ENCODE measurements around the gene SCAI.
"Not testable (repeated sequence)": the region's sequence is repeated elsewhere in the genome, so short reads cannot be mapped to it uniquely, and the experiment has no call there.

Gene SCAI

GRCh38 chr9:124947727-124948391 is 195.5 kb downstream of the SCAI start:
- DNase-seq (ENCODE audit: low spot score) = no peak

DNA sequence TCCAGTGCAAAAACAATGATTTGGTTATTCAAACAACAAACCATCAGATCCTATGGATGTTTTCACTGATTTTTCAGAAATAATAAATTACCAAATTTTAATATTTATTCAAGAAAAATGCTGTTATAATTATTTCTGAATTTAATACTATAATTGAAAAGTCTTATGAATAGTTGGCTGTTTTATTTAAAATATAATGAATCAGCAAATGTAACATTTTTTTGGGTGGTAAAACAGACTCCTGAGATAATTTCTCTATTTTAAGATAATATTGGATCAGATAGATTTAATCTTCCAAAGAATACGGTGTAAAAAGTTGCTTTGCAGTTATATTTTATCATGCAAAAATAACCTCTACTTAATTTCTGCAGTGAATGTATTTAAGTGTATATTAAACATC is 197.2 kb downstream of the SCAI start:
- no peak for DNase-seq (ENCODE audit: low spot score)

- peak; percentile 28 for DNase-seq (ENCODE audit: low spot score)
Observed at GRCh38 chr9:124941679-124942561, 201.4 kb downstream of the SCAI start.

DNA sequence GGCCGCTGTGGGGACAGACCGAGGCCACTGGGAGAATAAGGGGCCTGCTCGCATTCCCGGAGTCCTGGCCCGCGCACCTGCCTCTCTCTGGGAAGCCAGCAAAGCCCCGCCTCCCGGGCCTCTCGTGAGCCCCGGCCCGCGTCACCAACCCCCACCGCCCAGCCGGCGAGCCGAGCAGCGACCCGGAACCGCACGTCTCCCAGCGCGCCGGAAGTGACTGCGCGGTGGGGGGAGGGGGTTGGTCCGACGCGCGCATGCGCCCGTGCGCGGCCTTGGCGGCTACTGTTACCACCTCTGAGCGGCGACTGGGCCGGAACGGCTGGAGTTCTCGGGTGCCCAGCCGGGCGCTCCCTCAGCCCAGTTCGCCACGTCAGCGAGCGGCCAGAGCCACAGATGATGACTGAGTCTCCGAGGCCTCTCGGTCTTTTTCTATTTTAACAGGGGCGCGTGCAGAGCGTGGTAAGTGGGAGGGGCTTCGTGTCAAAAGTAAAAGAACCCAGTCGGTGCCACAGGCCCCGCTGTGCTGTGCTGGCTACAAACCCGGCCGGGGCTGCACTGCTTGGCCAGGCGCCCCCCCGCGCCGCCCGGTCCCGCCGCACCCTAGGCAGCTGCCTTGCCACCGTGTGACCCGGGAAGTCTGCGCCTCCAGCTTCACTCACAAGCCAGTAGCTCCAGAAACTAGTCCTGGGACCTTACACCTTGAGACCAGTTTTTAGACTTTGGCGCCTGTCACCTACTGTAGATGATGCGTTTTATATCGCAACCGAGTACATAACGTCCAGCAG is 202.2 kb downstream of the SCAI start, which contains the start of gene GOLGA1:
GOLGA1 (minus strand) TSS at position 190 of the 785 bp plus-strand sequence. CDS start 2,372 bp downstream, outside the sequence.
- peak; percentile 91 for DNase-seq (ENCODE audit: low spot score)

DNA sequence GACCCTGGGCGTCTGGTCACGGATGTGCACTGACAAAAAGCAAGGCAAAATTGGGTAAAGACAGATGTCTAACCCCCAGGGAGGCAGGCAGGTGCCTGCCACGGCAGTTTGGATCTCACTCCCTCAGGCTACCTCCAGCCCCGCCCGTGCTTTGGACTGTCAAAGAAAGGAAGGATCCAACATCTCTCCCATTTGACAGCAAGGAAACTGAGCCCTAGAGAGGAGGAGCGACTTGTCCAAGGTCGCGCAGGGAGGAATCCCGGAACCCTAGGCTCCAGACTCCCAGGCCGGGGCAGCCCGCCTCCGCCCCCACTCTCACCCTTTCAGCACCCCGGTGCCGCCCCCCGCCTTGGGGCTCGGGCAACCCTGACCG is 202.8 kb downstream of the SCAI start:
- no peak for DNase-seq (ENCODE audit: low spot score)

GRCh38 chr9:124939944-124940343 is 203.4 kb downstream of the SCAI start:
- DNase-seq (ENCODE audit: low spot score) = no peak

DNA sequence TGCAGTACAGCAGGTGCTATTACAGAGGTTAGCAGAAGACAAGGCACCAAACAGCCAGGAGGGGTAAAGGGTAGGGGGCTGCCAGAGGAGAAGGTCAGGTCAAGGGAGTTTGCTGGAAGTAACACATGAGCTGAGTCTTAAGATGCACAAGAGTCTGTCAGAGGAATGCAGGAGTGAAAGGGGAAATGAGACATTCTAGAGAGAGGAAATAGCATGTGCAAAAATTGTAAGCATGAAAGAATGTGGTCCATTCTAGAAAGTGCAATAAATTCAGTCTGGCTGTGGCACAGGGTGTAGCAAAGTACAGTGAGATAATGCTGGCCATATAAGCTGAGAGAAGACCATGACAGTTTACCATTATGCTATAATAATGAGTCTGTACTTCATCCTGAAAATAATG is 209.0 kb downstream of the SCAI start:
- no peak for DNase-seq (ENCODE audit: low spot score)

- DNase-seq (ENCODE audit: low spot score) = no peak
Observed at GRCh38 chr9:124932333-124932732, 211.0 kb downstream of the SCAI start.

DNA sequence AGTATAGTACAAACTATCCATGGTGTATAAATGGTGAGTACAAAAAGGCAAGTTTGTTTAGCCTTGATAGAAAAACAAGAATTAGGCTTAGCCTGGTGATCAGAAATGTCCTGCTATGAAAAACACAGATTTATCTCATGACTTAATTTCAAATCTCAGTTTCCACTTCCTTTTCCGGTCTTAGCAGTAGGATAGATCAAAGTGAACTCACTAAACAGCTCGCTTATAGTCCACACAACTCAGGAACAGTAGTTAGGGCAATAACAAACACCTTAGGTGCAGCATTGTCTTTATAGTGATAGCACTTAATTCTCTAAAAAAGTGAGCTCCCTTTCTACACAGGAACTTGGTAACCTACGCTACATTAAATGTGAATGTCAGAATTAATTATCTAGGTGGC is 213.9 kb downstream of the SCAI start:
- DNase-seq (ENCODE audit: low spot score) = no peak

DNA sequence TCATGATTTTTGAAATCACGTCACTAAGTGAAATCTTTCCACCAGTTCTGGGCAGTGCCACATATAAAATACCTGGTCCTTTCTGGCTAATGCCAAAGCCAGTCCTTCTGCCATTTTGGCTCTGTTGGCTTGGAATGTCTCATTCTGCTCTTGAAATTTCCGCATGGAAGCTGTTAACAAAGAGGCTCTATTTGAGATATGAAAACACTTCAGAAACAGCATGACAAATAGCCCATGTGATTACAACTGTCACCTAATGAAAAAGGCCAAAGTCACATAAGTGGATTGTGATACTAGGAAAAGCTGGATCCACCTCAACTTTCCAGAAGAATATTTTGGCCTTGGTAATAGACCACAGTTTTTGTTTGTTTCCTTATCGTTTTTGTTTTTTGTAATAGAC is 215.2 kb downstream of the SCAI start:
- DNase-seq (ENCODE audit: low spot score) = no peak

- not testable (repeated sequence) for DNase-seq (ENCODE audit: low spot score)
Observed at GRCh38 chr9:124920394-124920793, 222.9 kb downstream of the SCAI start.

GRCh38 chr9:124914753-124915405 is 228.4 kb downstream of the SCAI start:
- no peak for DNase-seq (ENCODE audit: low spot score)

DNA sequence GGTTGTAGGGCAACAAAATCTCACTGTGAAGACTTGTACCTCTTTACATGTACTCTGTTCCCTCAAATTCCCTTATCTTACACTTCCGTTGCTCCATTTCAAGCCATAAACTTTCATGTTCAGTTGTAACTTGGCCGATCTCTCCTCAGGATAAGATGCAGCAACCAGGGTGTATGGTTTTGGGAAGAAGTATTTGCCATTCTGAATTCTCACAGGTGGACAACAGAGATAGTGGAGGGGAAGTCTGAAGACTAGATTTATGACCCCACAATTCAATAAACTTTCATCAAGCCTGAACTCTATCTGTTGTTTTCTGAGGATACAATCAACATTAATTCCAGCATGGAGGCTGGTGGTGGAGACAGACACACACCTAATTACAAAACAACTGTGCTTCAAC is 229.9 kb downstream of the SCAI start:
- DNase-seq (ENCODE audit: low spot score) = no peak

- DNase-seq (ENCODE audit: low spot score) = no peak
Observed at GRCh38 chr9:124911766-124912165, 231.6 kb downstream of the SCAI start.

DNA sequence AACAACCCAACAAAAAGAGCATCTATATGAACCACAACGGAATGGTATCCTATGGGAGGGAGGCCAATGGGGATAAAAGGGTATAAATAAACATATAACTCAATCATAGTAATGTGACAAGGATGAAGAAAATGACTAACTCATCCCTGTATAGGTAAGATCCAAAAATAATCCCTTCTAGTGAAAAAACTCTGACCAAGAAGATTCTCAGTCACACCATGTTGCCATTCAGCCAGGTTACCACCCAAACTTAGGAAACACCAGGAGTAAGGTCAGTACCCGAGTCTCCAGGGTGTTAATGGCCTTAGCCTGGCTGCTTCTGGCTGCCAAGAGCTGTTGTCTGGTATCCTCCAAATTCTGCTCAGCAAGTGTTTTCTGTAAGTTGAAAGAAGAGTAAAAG is 235.2 kb downstream of the SCAI start:
- no peak for DNase-seq (ENCODE audit: low spot score)

DNA sequence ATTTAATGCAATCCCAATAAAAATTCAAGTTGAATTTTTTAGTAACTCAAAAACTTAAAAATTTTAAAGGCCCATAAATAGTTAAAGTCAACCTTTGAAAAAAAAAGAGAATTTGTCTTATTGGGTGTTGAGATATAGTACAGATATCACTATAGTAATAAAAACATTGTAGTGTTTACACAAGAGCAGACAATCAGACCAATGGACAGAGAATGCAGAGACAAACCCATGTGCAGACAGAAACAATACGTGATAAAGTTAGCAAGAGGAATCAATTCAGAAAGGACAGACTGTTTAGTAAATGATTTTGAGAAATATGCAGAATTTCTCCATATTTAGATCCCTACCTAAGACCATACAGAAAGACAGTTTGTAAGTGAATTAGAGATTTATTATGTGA is 236.4 kb downstream of the SCAI start:
- DNase-seq (ENCODE audit: low spot score) = no peak

DNA sequence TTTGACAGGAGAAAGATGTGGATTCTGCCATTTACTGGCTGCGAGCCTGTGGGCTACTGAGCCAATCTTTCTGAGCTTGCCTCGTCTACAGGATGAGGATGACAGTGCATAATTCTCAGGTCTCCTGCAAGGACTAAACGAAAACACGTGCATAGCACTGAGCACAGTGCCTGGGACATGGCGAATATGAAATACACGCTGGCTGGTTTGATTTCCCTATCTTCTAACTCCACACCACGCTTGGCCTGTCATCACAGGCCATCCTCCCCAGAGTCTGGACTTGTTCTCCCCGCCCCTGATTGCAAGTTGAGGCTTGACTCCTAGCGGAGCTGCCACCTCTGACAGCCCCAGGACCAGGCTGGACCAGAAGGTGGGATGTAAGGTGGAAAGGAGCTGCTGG is 243.5 kb downstream of the SCAI start:
- DNase-seq (ENCODE audit: low spot score) = no peak

GRCh38 chr9:124897570-124898460 is 245.5 kb downstream of the SCAI start:
- peak; percentile 43 for DNase-seq (ENCODE audit: low spot score)

GRCh38 chr9:124894741-124895170 is 248.6 kb downstream of the SCAI start:
- no peak for DNase-seq (ENCODE audit: low spot score)

- DNase-seq (ENCODE audit: low spot score) = no peak
Observed at GRCh38 chr9:124894035-124894740, 249.1 kb downstream of the SCAI start.
